Measurements from ENCODE around the gene ABCG1.

DNA sequence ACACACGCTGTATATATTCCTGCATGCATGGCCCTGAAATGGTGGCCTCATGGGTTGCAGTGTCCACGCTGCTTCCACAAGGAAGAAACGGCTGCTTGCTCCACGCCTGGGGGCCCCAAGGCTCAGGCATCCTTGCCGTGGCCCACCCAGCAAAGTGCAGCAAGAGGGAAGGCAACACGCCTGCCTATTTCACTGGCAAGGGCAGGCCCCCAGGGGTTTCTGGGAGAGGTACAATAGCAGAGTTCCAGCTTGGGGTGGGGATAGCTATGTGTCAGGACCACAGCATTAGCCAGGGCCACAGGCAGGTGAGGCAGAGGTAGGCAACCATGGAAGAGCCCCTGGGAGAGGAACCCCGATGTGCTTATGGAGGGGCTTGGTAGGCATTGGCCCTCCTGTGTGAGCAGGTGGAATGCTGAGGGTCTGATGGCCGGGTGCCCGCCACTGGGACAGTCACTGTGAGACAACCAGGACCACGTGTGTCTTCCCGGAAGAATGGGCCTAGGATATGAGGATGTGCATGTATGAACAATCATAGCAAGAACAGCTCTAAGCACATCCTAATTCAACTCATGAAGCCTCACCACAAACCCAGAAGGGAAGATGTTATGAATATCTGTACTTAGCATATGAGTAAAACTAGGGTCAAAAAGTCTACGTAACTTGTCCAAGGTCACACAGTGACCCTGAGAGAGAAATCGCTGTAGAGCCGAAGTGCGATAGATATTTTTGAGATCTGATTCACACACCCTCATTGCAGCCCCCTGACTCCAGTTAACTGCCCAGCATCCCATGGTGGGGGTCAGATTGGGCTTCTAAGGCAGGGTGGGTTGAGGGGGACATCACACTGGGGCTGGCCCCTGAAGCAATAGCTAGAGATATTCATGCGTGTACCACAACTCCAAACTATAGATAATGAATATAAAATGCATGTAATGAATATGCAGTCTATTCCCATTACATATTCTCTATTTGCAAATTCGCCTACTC lies 120.1 kb downstream of the ABCG1 start:
- TF ChIP-seq CTCF (IDR thresholded peaks at IDR 0.05; ENCODE audit: low read depth, low read length, missing input control) (no peak), RAD21 (IDR thresholded peaks at IDR 0.05) (no peak), GABPA (IDR thresholded peaks at IDR 0.05 in 1 of 2, conservative IDR thresholded peaks at IDR 0.05 in 1 of 2) (no peak), ATF3 (IDR thresholded peaks at IDR 0.05) (no peak), JUND (IDR thresholded peaks at IDR 0.05) (no peak), ZBTB33 (IDR thresholded peaks at IDR 0.05) (no peak), SP1 (IDR thresholded peaks at IDR 0.05) (no peak), HNF4A (conservative IDR thresholded peaks at IDR 0.05) (no peak), EGR1 (IDR thresholded peaks at IDR 0.05; ENCODE audit: low read depth in 2 of 2) (no peak), MAX (IDR thresholded peaks at IDR 0.05) (no peak), RXRA (IDR thresholded peaks at IDR 0.05) (no peak), REST (IDR thresholded peaks at IDR 0.05) (no peak), FOXA2 (IDR thresholded peaks at IDR 0.05) (no peak), TAF1 (conservative IDR thresholded peaks at IDR 0.05) (no peak)

Data from liver (tissue), 3 donors.